ENCODE measurements around the gene MSI2. TPM values are rescaled to one million over a fixed set of nuclear protein-coding genes. Genes with fewer than 3 reads are reported as not detected.

MSI2 gene
- total RNA-seq, 2 donors from 2014 or later: 112 to 119 TPM

- no peak for ATAC-seq (replicated peaks in 1 of 2)
- no peak overlapping the region for H3K4me3 Mint-ChIP-seq
- no peaks in the 10 kb centered on the region for H3K9me3 Mint-ChIP-seq
- peaks cover 23% of the 10 kb centered on the region for H3K4me1 Mint-ChIP-seq (ENCODE audit: low read depth)
- no peak for DNase-seq
- no peaks in the 10 kb centered on the region for H3K27me3 Mint-ChIP-seq (ENCODE audit: low read depth)
- H3K27ac Mint-ChIP-seq: no peak overlapping the region
- peaks cover 2 to 18% of the 10 kb centered on the region in 2 donors for H3K36me3 Mint-ChIP-seq (ENCODE audit: insufficient read depth in 2 of 2)
These were observed 49.7 kb downstream of the MSI2 start for GRCh38 chr17:57305908-57306504.

- no peak overlapping the region for H3K4me3 Mint-ChIP-seq
- no peak overlapping the region for H3K27ac Mint-ChIP-seq
- DNase-seq (no peak), ATAC-seq (replicated peaks in 1 of 2) (no peak)
- H3K27me3 Mint-ChIP-seq (ENCODE audit: low read depth): no peaks in the 10 kb centered on the region
- peaks cover 2 to 8% of the 10 kb centered on the region in 2 donors for H3K36me3 Mint-ChIP-seq (ENCODE audit: insufficient read depth in 2 of 2)
- no peaks in the 10 kb centered on the region for H3K9me3 Mint-ChIP-seq
- H3K4me1 Mint-ChIP-seq (ENCODE audit: low read depth): peaks cover 12% of the 10 kb centered on the region
These were observed 52.3 kb downstream of the MSI2 start for GRCh38 chr17:57308543-57309186.

- no peak overlapping the region for H3K27ac Mint-ChIP-seq
- no peak overlapping the region for H3K4me3 Mint-ChIP-seq
- no peaks in the 10 kb centered on the region for H3K9me3 Mint-ChIP-seq
- H3K27me3 Mint-ChIP-seq (ENCODE audit: low read depth): no peaks in the 10 kb centered on the region
- DNase-seq: no peak
- H3K36me3 Mint-ChIP-seq (ENCODE audit: insufficient read depth in 2 of 2): peaks cover 2 to 8% of the 10 kb centered on the region in 2 donors
- peaks cover 12% of the 10 kb centered on the region for H3K4me1 Mint-ChIP-seq (ENCODE audit: low read depth)
- ATAC-seq (replicated peaks in 1 of 2): no peak
These were observed 53.2 kb downstream of the MSI2 start for GRCh38 chr17:57309479-57309878.

GRCh38 chr17:57311281-57312216 lies 55.2 kb downstream of the MSI2 start:
- no peak overlapping the region for H3K4me3 Mint-ChIP-seq
- H3K36me3 Mint-ChIP-seq (ENCODE audit: insufficient read depth in 2 of 2): peaks cover 2 to 8% of the 10 kb centered on the region in 2 donors
- H3K4me1 Mint-ChIP-seq (ENCODE audit: low read depth): peaks cover 12% of the 10 kb centered on the region
- no peaks in the 10 kb centered on the region for H3K27me3 Mint-ChIP-seq (ENCODE audit: low read depth)
- DNase-seq (no peak), ATAC-seq (replicated peaks in 1 of 2) (no peak)
- H3K9me3 Mint-ChIP-seq: no peaks in the 10 kb centered on the region
- H3K27ac Mint-ChIP-seq: no peak overlapping the region

GRCh38 chr17:57312242-57312641 lies 55.9 kb downstream of the MSI2 start:
- no peak for ATAC-seq (replicated peaks in 1 of 2)
- peaks cover 2 to 8% of the 10 kb centered on the region in 2 donors for H3K36me3 Mint-ChIP-seq (ENCODE audit: insufficient read depth in 2 of 2)
- H3K9me3 Mint-ChIP-seq: no peaks in the 10 kb centered on the region
- no peak overlapping the region for H3K4me3 Mint-ChIP-seq
- no peak for DNase-seq
- no peak overlapping the region for H3K27ac Mint-ChIP-seq
- no peaks in the 10 kb centered on the region for H3K27me3 Mint-ChIP-seq (ENCODE audit: low read depth)
- peaks cover 12% of the 10 kb centered on the region for H3K4me1 Mint-ChIP-seq (ENCODE audit: low read depth)

- peaks cover 12% of the 10 kb centered on the region for H3K4me1 Mint-ChIP-seq (ENCODE audit: low read depth)
- peaks cover 0 to 5% of the 10 kb centered on the region in 2 donors for H3K36me3 Mint-ChIP-seq (ENCODE audit: insufficient read depth in 2 of 2)
- H3K27ac Mint-ChIP-seq: no peak overlapping the region
- H3K9me3 Mint-ChIP-seq: no peaks in the 10 kb centered on the region
- no peak overlapping the region for H3K4me3 Mint-ChIP-seq
- H3K27me3 Mint-ChIP-seq (ENCODE audit: low read depth): no peaks in the 10 kb centered on the region
- DNase-seq: no peak
- no peak for ATAC-seq (replicated peaks in 1 of 2)
These were observed 56.9 kb downstream of the MSI2 start for GRCh38 chr17:57313097-57313835.

- DNase-seq (no peak), ATAC-seq (replicated peaks in 1 of 2) (no peak)
- no peaks in the 10 kb centered on the region for H3K9me3 Mint-ChIP-seq
- no peak overlapping the region for H3K4me3 Mint-ChIP-seq
- peaks cover 0 to 1% of the 10 kb centered on the region in 2 donors for H3K36me3 Mint-ChIP-seq (ENCODE audit: insufficient read depth in 2 of 2)
- no peaks in the 10 kb centered on the region for H3K4me1 Mint-ChIP-seq (ENCODE audit: low read depth)
- no peaks in the 10 kb centered on the region for H3K27me3 Mint-ChIP-seq (ENCODE audit: low read depth)
- no peak overlapping the region for H3K27ac Mint-ChIP-seq
These were observed 59.0 kb downstream of the MSI2 start for GRCh38 chr17:57315061-57316015.

- Mint-ChIP-seq H3K4me3 (no peak overlapping the region), H3K4me1 (ENCODE audit: low read depth) (no peaks in the 10 kb centered on the region), H3K27ac (no peak overlapping the region), H3K9me3 (no peaks in the 10 kb centered on the region), H3K27me3 (ENCODE audit: low read depth) (no peaks in the 10 kb centered on the region), H3K36me3 (ENCODE audit: insufficient read depth in 2 of 2) (peaks cover 0 to 1% of the 10 kb centered on the region in 2 donors)
- ATAC-seq (replicated peaks in 1 of 2) (no peak), DNase-seq (no peak)
These were observed 60.0 kb downstream of the MSI2 start for GRCh38 chr17:57316361-57316760.

GRCh38 chr17:57317079-57317478 lies 60.8 kb downstream of the MSI2 start:
- Mint-ChIP-seq H3K36me3 (ENCODE audit: insufficient read depth in 2 of 2) (peaks cover 0 to 1% of the 10 kb centered on the region in 2 donors), H3K4me3 (no peak overlapping the region), H3K4me1 (ENCODE audit: low read depth) (no peaks in the 10 kb centered on the region)

GRCh38 chr17:57318913-57319312 lies 62.6 kb downstream of the MSI2 start:
- no peak overlapping the region for H3K27ac Mint-ChIP-seq

More at GRCh38 chr17:57317079-57317478, 60.8 kb downstream of the MSI2 start:
- no peaks in the 10 kb centered on the region for H3K9me3 Mint-ChIP-seq
- ATAC-seq (replicated peaks in 1 of 2): no peak
- H3K27me3 Mint-ChIP-seq (ENCODE audit: low read depth): no peaks in the 10 kb centered on the region
- no peak for DNase-seq
- H3K27ac Mint-ChIP-seq: no peak overlapping the region

GRCh38 chr17:57319806-57320205 lies 63.5 kb downstream of the MSI2 start:
- H3K36me3 Mint-ChIP-seq (ENCODE audit: insufficient read depth in 2 of 2): peaks cover 0 to 4% of the 10 kb centered on the region in 2 donors
- H3K4me3 Mint-ChIP-seq: no peak overlapping the region
- no peak for DNase-seq
- H3K27me3 Mint-ChIP-seq (ENCODE audit: low read depth): no peaks in the 10 kb centered on the region
- ATAC-seq (replicated peaks in 1 of 2): no peak
- H3K27ac Mint-ChIP-seq: no peak overlapping the region
- H3K4me1 Mint-ChIP-seq (ENCODE audit: low read depth): no peaks in the 10 kb centered on the region
- H3K9me3 Mint-ChIP-seq: no peaks in the 10 kb centered on the region

More at GRCh38 chr17:57318913-57319312, 62.6 kb downstream of the MSI2 start:
- no peak for DNase-seq
- Mint-ChIP-seq H3K36me3 (ENCODE audit: insufficient read depth in 2 of 2) (peaks cover 0 to 1% of the 10 kb centered on the region in 2 donors), H3K4me3 (no peak overlapping the region), H3K9me3 (no peaks in the 10 kb centered on the region), H3K4me1 (ENCODE audit: low read depth) (no peaks in the 10 kb centered on the region), H3K27me3 (ENCODE audit: low read depth) (no peaks in the 10 kb centered on the region)
- no peak for ATAC-seq (replicated peaks in 1 of 2)

- ATAC-seq (replicated peaks in 1 of 2): no peak
- H3K27ac Mint-ChIP-seq: no peak overlapping the region
These were observed 67.1 kb downstream of the MSI2 start for GRCh38 chr17:57323391-57323790.

More at GRCh38 chr17:57323391-57323790, 67.1 kb downstream of the MSI2 start:
- H3K9me3 Mint-ChIP-seq: no peaks in the 10 kb centered on the region
- H3K27me3 Mint-ChIP-seq (ENCODE audit: low read depth): no peaks in the 10 kb centered on the region
- H3K4me3 Mint-ChIP-seq: no peak overlapping the region
- DNase-seq: no peak
- H3K36me3 Mint-ChIP-seq (ENCODE audit: insufficient read depth in 2 of 2): peaks cover 2 to 12% of the 10 kb centered on the region in 2 donors
- H3K4me1 Mint-ChIP-seq (ENCODE audit: low read depth): peaks cover 25% of the 10 kb centered on the region
